ENCODE data around the gene HKDC1.

GRCh38 chr10:69217119-69217754 lies 2.9 kb upstream of the HKDC1 start:
- TF ChIP-seq CTCF (IDR thresholded peaks at IDR 0.05; ENCODE audit: insufficient read depth, low read length, poor library complexity, severe bottlenecking) (no peak), EZH2phosphoT487 (conservative IDR thresholded peaks at IDR 0.05; ENCODE audit: low read length) (no peak)
